A673 (cell line): ENCODE measurements around the gene FNBP1. TPM values are rescaled to one million over a fixed set of nuclear protein-coding genes. Genes with fewer than 3 reads are reported as not detected.

ENCODE experiments used
- BruUV-seq: library from RNA; stranded (reverse); fragments of 400-500 nt; replicated peaks from 2 replicates; lab custom pipeline; 2021; lab: Mats Ljungman, UMichigan
- CTCF ChIA-PET: fragments of 300-600 bp; sonication (Branson Sonifier 250); formaldehyde crosslinking; loops from one replicate; lab custom pipeline; 2022; ENCODE audit warnings: antibody characterized with exemption; lab: Charles Lee
- POLR2A ChIA-PET: fragments of 300-600 bp; sonication (Branson Sonifier 250); formaldehyde crosslinking; loops from one replicate; lab custom pipeline; 2022; ENCODE audit warnings: antibody characterized with exemption; ENCODE audit not compliant: low non-redundant PET; lab: Charles Lee
- DNase-seq: peaks from one replicate; pipeline ENCODE4 v3.0.0-alpha.2; 2015; ENCODE audit warnings: low spot score
- H3K27ac ChIP-seq: fragments of 200-600 bp; sonication (generic); 2 replicates; pipeline ENCODE4 v1.5.1; 2016; ENCODE audit warnings: mixed run types, low read depth, mild to moderate bottlenecking, mixed read lengths, antibody characterized with exemption, low read length; ENCODE audit not compliant: poor library complexity, severe bottlenecking
- H3K27me3 ChIP-seq: fragments of 200-600 bp; sonication (generic); replicated peaks from 2 replicates; pipeline ENCODE4 v1.6.1; 2017; ENCODE audit warnings: mixed run types, low read depth, mild to moderate bottlenecking, mixed read lengths, antibody characterized with exemption, low read length; ENCODE audit not compliant: insufficient read depth, poor library complexity
- H3K36me3 ChIP-seq: fragments of 200-600 bp; sonication (generic); 2 replicates; pipeline ENCODE4 v1.6.1; 2016; ENCODE audit warnings: mixed run types, mild to moderate bottlenecking, mixed read lengths, antibody characterized with exemption, low read length; ENCODE audit not compliant: insufficient read depth, poor library complexity, severe bottlenecking
- H3K4me1 ChIP-seq: fragments of 200-600 bp; sonication (generic); 2 replicates; pipeline ENCODE4 v1.6.1; 2017; ENCODE audit warnings: mixed run types, mild to moderate bottlenecking, mixed read lengths, antibody characterized with exemption, low read length; ENCODE audit not compliant: insufficient read depth, poor library complexity, severe bottlenecking
- H3K4me3 ChIP-seq: fragments of 200-600 bp; sonication (generic); 2 replicates; pipeline ENCODE4 v1.5.1; 2016; ENCODE audit warnings: low read depth, mixed run types, mild to moderate bottlenecking, mixed read lengths, low read length; ENCODE audit not compliant: poor library complexity, severe bottlenecking
- H3K9me3 ChIP-seq: fragments of 200-600 bp; sonication (generic); 2 replicates; pipeline ENCODE4 v1.6.1; 2016; ENCODE audit warnings: mixed run types, low read depth, mild to moderate bottlenecking, mixed read lengths, antibody characterized with exemption, low read length; ENCODE audit not compliant: poor library complexity, severe bottlenecking
- EZH2 ChIP-seq: fragments of 200-600 bp; sonication (generic); IDR thresholded peaks from 2 replicates; pipeline ENCODE4 v1.6.1; 2017; ENCODE audit warnings: borderline replicate concordance, low read depth, mild to moderate bottlenecking, mixed read lengths, antibody characterized with exemption, low read length; ENCODE audit not compliant: poor library complexity, severe bottlenecking
- intact Hi-C: fragments of 100-400 bp; cut with micrococcal nuclease; formaldehyde crosslinking; loops from one replicate; pipeline ENCODE4 v1.10.0; 2022; ENCODE audit not compliant: unreplicated experiment
- total RNA-seq: library from RNA; stranded (reverse); gene quantifications from 2 replicates; pipeline ENCODE4 v1.2.3, GENCODE V29; 2021
- TF ChIP-seq, protein P1 (sequence below): fragments of 300-800, 200-600 bp; sonication (generic); conservative IDR thresholded peaks from 2 replicates; pipeline ENCODE4 v1.5.1; 2017; ENCODE audit warnings: low read depth, mild to moderate bottlenecking, antibody characterized with exemption, low read length, moderate library complexity, mixed read lengths

The FNBP1 gene
- total RNA-seq, 1 experiment from 2014 or later, result 200 TPM

- ChIA-PET POLR2A (no interaction called here), CTCF (interaction anchor here (0.8 kb wide), 1 partner anchor 157 kb away, joined by 6 read pairs; no protein-coding TSS in a partner anchor)
- H3K9me3 ChIP-seq, result no peaks in the 10 kb centered on the region
- no peak overlapping the region for H3K4me3 ChIP-seq
- no TSS peak for BruUV-seq
- H3K4me1 ChIP-seq, result peaks cover 16% of the 10 kb centered on the region
- no peaks in the 10 kb centered on the region for H3K27me3 ChIP-seq
- peaks cover 41% of the 10 kb centered on the region for H3K36me3 ChIP-seq
- intact Hi-C loops, result no loop called here
- no peak for DNase-seq
- no peak overlapping the region for H3K27ac ChIP-seq
- TF ChIP-seq EZH2, result no peak
- TF ChIP-seq, protein P1, sequence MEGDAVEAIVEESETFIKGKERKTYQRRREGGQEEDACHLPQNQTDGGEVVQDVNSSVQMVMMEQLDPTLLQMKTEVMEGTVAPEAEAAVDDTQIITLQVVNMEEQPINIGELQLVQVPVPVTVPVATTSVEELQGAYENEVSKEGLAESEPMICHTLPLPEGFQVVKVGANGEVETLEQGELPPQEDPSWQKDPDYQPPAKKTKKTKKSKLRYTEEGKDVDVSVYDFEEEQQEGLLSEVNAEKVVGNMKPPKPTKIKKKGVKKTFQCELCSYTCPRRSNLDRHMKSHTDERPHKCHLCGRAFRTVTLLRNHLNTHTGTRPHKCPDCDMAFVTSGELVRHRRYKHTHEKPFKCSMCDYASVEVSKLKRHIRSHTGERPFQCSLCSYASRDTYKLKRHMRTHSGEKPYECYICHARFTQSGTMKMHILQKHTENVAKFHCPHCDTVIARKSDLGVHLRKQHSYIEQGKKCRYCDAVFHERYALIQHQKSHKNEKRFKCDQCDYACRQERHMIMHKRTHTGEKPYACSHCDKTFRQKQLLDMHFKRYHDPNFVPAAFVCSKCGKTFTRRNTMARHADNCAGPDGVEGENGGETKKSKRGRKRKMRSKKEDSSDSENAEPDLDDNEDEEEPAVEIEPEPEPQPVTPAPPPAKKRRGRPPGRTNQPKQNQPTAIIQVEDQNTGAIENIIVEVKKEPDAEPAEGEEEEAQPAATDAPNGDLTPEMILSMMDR, result no peak
These were observed 45.1 kb upstream of the FNBP1 start for GRCh38 chr9:130088051-130088450.

DNA sequence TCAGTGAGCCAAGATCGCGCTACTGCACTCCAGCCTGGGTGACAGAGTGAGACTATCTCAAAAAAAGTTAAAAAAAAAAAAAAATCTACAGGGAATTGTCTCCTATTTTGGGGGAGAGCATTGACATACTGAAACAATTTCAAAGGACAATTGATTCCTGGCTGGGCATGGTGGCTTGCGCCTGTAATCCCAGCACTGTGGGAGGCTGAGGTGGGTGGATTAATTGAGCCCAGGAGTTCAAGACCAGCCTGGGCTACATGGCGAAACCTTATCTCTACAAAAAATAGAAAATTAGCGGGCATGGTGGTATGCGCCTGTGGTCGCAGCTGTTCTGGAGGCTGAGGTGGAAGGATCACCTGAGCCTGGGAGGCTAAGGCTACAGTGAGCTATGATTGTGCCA, 41.3 kb upstream of the FNBP1 start:
- Histone ChIP-seq H3K4me3 (no peak overlapping the region), H3K27ac (no peak overlapping the region), H3K27me3 (no peaks in the 10 kb centered on the region), H3K4me1 (no peaks in the 10 kb centered on the region), H3K9me3 (no peaks in the 10 kb centered on the region), H3K36me3 (peaks cover 44% of the 10 kb centered on the region)
- no peak for TF ChIP-seq EZH2
- TF ChIP-seq, protein P1, result no peak
- ChIA-PET CTCF (no interaction called here), POLR2A (no interaction called here)
- DNase-seq, result no peak
- intact Hi-C loops, result no loop called here
- no TSS peak for BruUV-seq

DNA sequence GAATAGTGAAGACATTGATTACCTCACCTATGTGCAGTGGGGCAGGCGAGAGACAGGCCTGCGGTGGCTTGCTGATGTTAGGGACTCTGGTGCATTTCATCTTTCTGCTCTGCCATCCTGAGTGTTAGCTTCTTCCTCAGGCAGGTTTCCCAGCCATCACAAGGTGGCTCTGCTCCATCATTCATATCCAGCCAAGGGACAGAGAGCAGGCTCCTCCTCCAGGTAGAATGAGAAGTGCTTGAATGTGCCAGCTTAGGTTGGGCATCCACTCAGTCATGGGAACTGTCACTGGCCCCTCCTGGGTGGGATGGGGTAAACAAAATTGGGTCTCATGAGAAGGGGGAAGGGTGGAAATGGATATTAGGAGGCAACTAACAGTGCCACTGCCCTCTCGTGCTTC, 35.6 kb upstream of the FNBP1 start:
- no peak for DNase-seq
- Histone ChIP-seq H3K36me3 (peaks cover 50% of the 10 kb centered on the region), H3K27me3 (no peaks in the 10 kb centered on the region), H3K9me3 (no peaks in the 10 kb centered on the region), H3K27ac (no peak overlapping the region), H3K4me3 (no peak overlapping the region), H3K4me1 (peaks cover 1% of the 10 kb centered on the region)
- TF ChIP-seq EZH2, result no peak
- TF ChIP-seq, protein P1, result no peak
- CTCF ChIA-PET, result no interaction called here
- intact Hi-C loops, result no loop called here
- POLR2A ChIA-PET, result no interaction called here
- BruUV-seq, result no TSS peak
